ENCODE data around the gene PSMB1. TPM values are rescaled to one million over a fixed set of nuclear protein-coding genes. Genes with fewer than 3 reads are reported as not detected.

Gene PSMB1
- total and polyA plus RNA-seq, 2 donors (not counting 1 experiment from before 2014, with no cell fraction given): 94.3 to 134 TPM

DNA sequence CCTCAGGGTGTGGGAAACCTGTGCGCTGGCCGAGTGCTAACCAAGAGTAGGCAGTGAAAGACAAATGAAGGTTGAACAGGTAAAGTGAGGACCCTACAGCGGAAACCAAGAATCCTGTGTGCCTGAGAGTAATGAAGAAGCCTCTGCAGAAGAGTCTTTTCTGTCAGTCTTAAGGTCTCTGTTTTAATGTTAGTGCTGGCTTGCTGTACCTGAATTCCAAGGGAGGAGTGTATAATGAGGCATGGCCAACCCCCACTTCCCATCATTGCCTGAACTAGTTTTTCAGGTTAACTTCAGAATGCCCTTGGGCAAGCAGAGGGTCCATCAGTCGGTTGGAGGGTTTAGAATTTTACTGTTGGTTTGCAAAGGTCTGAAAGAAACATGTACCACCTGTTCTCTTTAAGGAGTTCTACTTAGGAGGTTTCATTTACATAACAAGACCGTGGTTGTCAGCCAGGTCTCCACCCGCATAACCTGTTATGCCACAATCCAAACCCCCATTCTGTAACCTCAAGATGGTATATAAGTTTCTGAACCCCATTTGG is 31.9 kb upstream of the PSMB1 start:
- Histone ChIP-seq H3K4me2 (replicated peaks; ENCODE audit: low read depth, low read length, poor library complexity, severe bottlenecking) (peak overlapping the region; percentile 88), H3K4me1 (ENCODE audit: control insufficient read depth in 2 of 2, insufficient read depth in 2 of 2, low read length in 2 of 2) (peaks cover 14 to 16% of the 10 kb centered on the region in 2 donors), H3K9ac (ENCODE audit: low read length) (peak overlapping the region; percentile 85), H3K27ac (ENCODE audit: low read length in 2 of 2) (peak overlapping the region; percentile 82 to 86), H3K27me3 (replicated peaks in 1 of 4; ENCODE audit: control extremely low read depth in 1 of 4, control insufficient read depth in 3 of 4, insufficient read depth in 4 of 4, low read length in 3 of 4) (peaks cover 0 to 9% (median 0%) of the 10 kb centered on the region in 4 experiments), H3K4me3 (ENCODE audit: control extremely low read depth in 1 of 5, extremely low read depth in 1 of 5, insufficient read depth in 1 of 5, low read depth in 2 of 5, low read length in 4 of 5) (peak overlapping the region; percentile 74 to 85 (median 82)), H3K79me2 (ENCODE audit: control insufficient read depth, insufficient read depth, low read length) (peaks cover 8% of the 10 kb centered on the region), H3K36me3 (replicated peaks in 1 of 2; ENCODE audit: control extremely low read depth in 1 of 2, control insufficient read depth in 1 of 2, extremely low read depth in 1 of 2, insufficient read depth in 2 of 2, low read length in 1 of 2) (peaks cover 12 to 22% of the 10 kb centered on the region in 2 experiments), H3K9me3 (ENCODE audit: control extremely low read depth in 1 of 3, control insufficient read depth in 2 of 3, insufficient read depth in 1 of 3, low read length in 2 of 3) (peaks cover 0 to 4% (median 0%) of the 10 kb centered on the region in 3 donors), H4K20me1 (ENCODE audit: control insufficient read depth, insufficient read depth, low read length, poor library complexity, severe bottlenecking) (no peaks in the 10 kb centered on the region), H2AFZ (ENCODE audit: insufficient read depth, low read depth, low read length, poor library complexity, severe bottlenecking) (peak overlapping the region; percentile 97)
- intact Hi-C loops (cut with micrococcal nuclease): loop anchor here (1.0 kb wide), 3 partner anchors 31 to 883 kb away; partner anchors contain the start of genes C6orf120, DYNLT2, ERMARD and TBP
- H3K27ac Mint-ChIP-seq: peak overlapping the region; percentile 96
- DNase-seq (no peak), ATAC-seq (ENCODE audit: low read depth) (no peak)
- H3K4me3 Mint-ChIP-seq: peak overlapping the region; percentile 98
- ChIA-PET CTCF (interaction anchor here (1.0 to 1.6 kb wide), 2 partner anchors 26 to 31 kb away, joined by 5 read pairs; partner anchors contain the start of gene TBP), POLR2A (interaction anchor here (1.0 to 2.0 kb wide), 2 partner anchors 14 to 32 kb away, joined by 3 to 19 read pairs; partner anchors contain the start of genes PSMB1 and TBP)
- WGBS (ENCODE audit: insufficient coverage): 0% methylated on average over 3 of the region's 6 CpGs
- no peak for TF ChIP-seq EZH2 (IDR thresholded peaks at IDR 0.05; ENCODE audit: borderline replicate concordance, insufficient read depth, low read depth, low read length, poor library complexity, severe bottlenecking)
- TF ChIP-seq, protein P1, sequence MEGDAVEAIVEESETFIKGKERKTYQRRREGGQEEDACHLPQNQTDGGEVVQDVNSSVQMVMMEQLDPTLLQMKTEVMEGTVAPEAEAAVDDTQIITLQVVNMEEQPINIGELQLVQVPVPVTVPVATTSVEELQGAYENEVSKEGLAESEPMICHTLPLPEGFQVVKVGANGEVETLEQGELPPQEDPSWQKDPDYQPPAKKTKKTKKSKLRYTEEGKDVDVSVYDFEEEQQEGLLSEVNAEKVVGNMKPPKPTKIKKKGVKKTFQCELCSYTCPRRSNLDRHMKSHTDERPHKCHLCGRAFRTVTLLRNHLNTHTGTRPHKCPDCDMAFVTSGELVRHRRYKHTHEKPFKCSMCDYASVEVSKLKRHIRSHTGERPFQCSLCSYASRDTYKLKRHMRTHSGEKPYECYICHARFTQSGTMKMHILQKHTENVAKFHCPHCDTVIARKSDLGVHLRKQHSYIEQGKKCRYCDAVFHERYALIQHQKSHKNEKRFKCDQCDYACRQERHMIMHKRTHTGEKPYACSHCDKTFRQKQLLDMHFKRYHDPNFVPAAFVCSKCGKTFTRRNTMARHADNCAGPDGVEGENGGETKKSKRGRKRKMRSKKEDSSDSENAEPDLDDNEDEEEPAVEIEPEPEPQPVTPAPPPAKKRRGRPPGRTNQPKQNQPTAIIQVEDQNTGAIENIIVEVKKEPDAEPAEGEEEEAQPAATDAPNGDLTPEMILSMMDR (IDR thresholded peaks at IDR 0.05): no peak
- peaks cover 3% of the 10 kb centered on the region for H3K9me3 Mint-ChIP-seq (ENCODE audit: insufficient read depth)
- peaks cover 4% of the 10 kb centered on the region for H3K27me3 Mint-ChIP-seq
- H3K4me1 Mint-ChIP-seq: peaks cover 25% of the 10 kb centered on the region
